HEK293 (cell line): ENCODE data around the gene GRIN2A.

Experiments used
- TRIM28 ChIP-seq: IDR thresholded peaks from 2 replicates; pipeline ENCODE4 v1.6.1; 2011; ENCODE audit warnings: low read length, control low read depth, borderline replicate concordance
- ZNF544 ChIP-seq: fragments of 450-650 bp; formaldehyde crosslinking; IDR thresholded peaks from 2 replicates; pipeline ENCODE4 v1.5.0; 2017; ENCODE audit warnings: missing biosample characterization, missing genetic modification characterization

- TF ChIP-seq ZNF544 (tag by site-specific recombination), result no peak
- no peak for TF ChIP-seq TRIM28
Observed at GRCh38 chr16:9798952-9799580, 383.2 kb downstream of the GRIN2A start.
